Endothelial cell of umbilical vein (primary cell): Measurements from ENCODE around the gene PTPN13. TPM values are rescaled to one million over a fixed set of nuclear protein-coding genes. Genes with fewer than 3 reads are reported as not detected.

Experiments
- BruUV-seq: library from RNA; stranded (reverse); fragments of 400-500 nt; replicated peaks from 2 replicates; lab custom pipeline; 2021; lab: Mats Ljungman, UMichigan
- CTCF ChIA-PET: fragments of 300-600, 350-600 bp; sonication (Branson Sonifier 250); formaldehyde crosslinking; loops from one replicate; lab custom pipeline; 2021; ENCODE audit warnings: antibody characterized with exemption, inconsistent platforms; lab: Charles Lee
- POLR2A ChIA-PET: fragments of 300-600, 350-600 bp; sonication (Branson Sonifier 250); formaldehyde crosslinking; loops from one replicate; lab custom pipeline; 2021; ENCODE audit warnings: antibody characterized with exemption, inconsistent platforms; lab: Charles Lee
- DNase-seq: peaks from one replicate; pipeline ENCODE4 v3.0.0-alpha.2; 2011; ENCODE audit warnings: low read depth, low spot score
- FAIRE-seq: peaks from 2 replicates; lab custom pipeline; 2011; peaks lifted over from hg19 to GRCh38; lab: Jason Lieb, UNC
- H2AFZ ChIP-seq: 2 replicates; pipeline ENCODE4 v1.6.0; 2012; ENCODE audit warnings: low read depth, low read length, control low read depth, inconsistent platforms
- H3K27ac ChIP-seq: 2 replicates; pipeline ENCODE4 v1.5.1; 2011; ENCODE audit warnings: low read depth, mild to moderate bottlenecking, control low read depth, low read length, moderate library complexity; ENCODE audit not compliant: insufficient read depth
- H3K27me3 ChIP-seq, 2 experiments: 2 replicates each; pipeline versions ENCODE4 v1.6.0 to v1.6.1; 2011; ENCODE audit warnings: low read length in 2 of 2, mixed read lengths in 1 of 2; ENCODE audit not compliant: control insufficient read depth in 2 of 2, insufficient read depth in 2 of 2
- H3K36me3 ChIP-seq, 2 experiments: 2 replicates in 1 of 2; 3 replicates in 1 of 2; pipeline ENCODE4 v1.5.1; 2011; ENCODE audit warnings: low read length in 2 of 2, mild to moderate bottlenecking in 1 of 2, moderate library complexity in 1 of 2; ENCODE audit not compliant: control insufficient read depth in 2 of 2, insufficient read depth in 2 of 2; ENCODE audit errors: extremely low read depth in 1 of 2
- H3K4me1 ChIP-seq: 3 replicates; pipeline ENCODE4 v1.5.1; 2011; ENCODE audit warnings: mild to moderate bottlenecking, low read length; ENCODE audit not compliant: control insufficient read depth, insufficient read depth; ENCODE audit errors: extremely low read depth
- H3K4me2 ChIP-seq: 2 replicates; pipeline ENCODE4 v1.6.1; 2011; ENCODE audit warnings: low read length, control low read depth, mixed read lengths; ENCODE audit not compliant: insufficient read depth
- H3K4me3 ChIP-seq, 3 experiments: fragments of 200-600 bp in 1 of 3; sonication (generic), shearing (Covaris generic) in 1 of 3; replicated peaks in 1 of 3; 2 replicates each; pipeline ENCODE4 v1.5.1; 2011 to 2016; ENCODE audit warnings: control low read depth in 3 of 3, low read length in 3 of 3, mild to moderate bottlenecking in 2 of 3, inconsistent platforms in 1 of 3, low read depth in 1 of 3, moderate library complexity in 1 of 3; ENCODE audit not compliant: insufficient read depth in 1 of 3
- H3K79me2 ChIP-seq: 2 replicates; pipeline ENCODE4 v1.6.0; 2012; ENCODE audit warnings: low read length, inconsistent platforms; ENCODE audit not compliant: control insufficient read depth, insufficient read depth
- H3K9ac ChIP-seq: replicated peaks from 2 replicates; pipeline ENCODE3; 2011; ENCODE audit warnings: low read length, control low read depth; ENCODE audit not compliant: insufficient read depth; ENCODE audit errors: extremely low read depth
- H3K9me1 ChIP-seq: replicated peaks from 3 replicates; pipeline ENCODE4 v1.6.0; 2011; ENCODE audit warnings: mild to moderate bottlenecking, low read length; ENCODE audit not compliant: control insufficient read depth, insufficient read depth; ENCODE audit errors: extremely low read depth
- H3K9me3 ChIP-seq: replicated peaks from 2 replicates; pipeline ENCODE4 v1.5.1; 2012; ENCODE audit warnings: low read length, inconsistent platforms; ENCODE audit not compliant: control insufficient read depth, insufficient read depth
- H4K20me1 ChIP-seq: replicated peaks from 2 replicates; pipeline ENCODE3; 2011; ENCODE audit warnings: mild to moderate bottlenecking, low read length; ENCODE audit not compliant: control insufficient read depth, insufficient read depth; ENCODE audit errors: extremely low read depth
- EZH2 ChIP-seq: IDR thresholded peaks from 2 replicates; pipeline ENCODE4 v1.6.1; 2012; ENCODE audit warnings: borderline replicate concordance, low read depth, mild to moderate bottlenecking, moderate library complexity, low read length, inconsistent platforms; ENCODE audit not compliant: severe bottlenecking
- FOS ChIP-seq: IDR thresholded peaks from 2 replicates; pipeline ENCODE4 v1.6.1; 2011; ENCODE audit warnings: mild to moderate bottlenecking, low read length, moderate library complexity, borderline replicate concordance; ENCODE audit not compliant: insufficient read depth
- GATA2 ChIP-seq: IDR thresholded peaks from 2 replicates; pipeline ENCODE4 v1.7.0; 2011; ENCODE audit warnings: low read depth, mild to moderate bottlenecking, moderate library complexity, mixed read lengths, low read length; ENCODE audit not compliant: insufficient read length, insufficient read depth
- JUN ChIP-seq: IDR thresholded peaks from 2 replicates; pipeline ENCODE4 v1.6.1; 2011; ENCODE audit warnings: borderline replicate concordance, low read depth; ENCODE audit not compliant: insufficient read length, insufficient read depth
- MYC ChIP-seq: IDR thresholded peaks from one replicate; pipeline ENCODE4 v1.6.1; 2011; ENCODE audit warnings: mild to moderate bottlenecking, low read depth, low read length
- POLR2A ChIP-seq: IDR thresholded peaks from 2 replicates; pipeline ENCODE4 v1.6.1; 2012; ENCODE audit warnings: low read depth, mild to moderate bottlenecking, control low read depth, low read length
- POLR2AphosphoS5 ChIP-seq: IDR thresholded peaks from 2 replicates; pipeline ENCODE4 v1.6.1; 2012; ENCODE audit warnings: low read depth, mild to moderate bottlenecking, control low read depth, low read length, moderate library complexity; ENCODE audit not compliant: insufficient read depth
- dilution Hi-C: fragments of 300-500 bp; cut with MboI; formaldehyde crosslinking; loops from one replicate; pipeline ENCODE4 v1.15.0; 2019; ENCODE audit warnings: low sequenced_read_pairs; ENCODE audit not compliant: extremely low pct_ligation_motif_present
- intact Hi-C: fragments of 100-400 bp; cut with micrococcal nuclease; formaldehyde crosslinking; loops from one replicate; pipeline ENCODE4 v1.10.0; 2022
- polyA plus RNA-seq, 4 experiments: library from polyadenylated mRNA; depleted of rRNA in 3 of 4; stranded (reverse) in 3 of 4; unstranded in 1 of 4; fragments of >200 nt; gene quantifications; 2 replicates each; pipeline versions ENCODE4 v1.2.1 to v1.2.3, GENCODE V29; 2011 to 2012; ENCODE audit warnings: missing spikeins in 1 of 4
- total RNA-seq: library from RNA; stranded (reverse); gene quantifications from 2 replicates; pipeline ENCODE4 v1.2.3, GENCODE V29; 2021
- TF ChIP-seq, protein P1 (sequence below), 2 donors: IDR thresholded peaks; 1 replicate in 1 of 2; 2 replicates in 1 of 2; pipeline ENCODE4 v1.5.1; 2011; ENCODE audit warnings: low read length in 2 of 2, mild to moderate bottlenecking in 2 of 2, moderate library complexity in 2 of 2, control low read depth in 1 of 2, inconsistent platforms in 1 of 2, low read depth in 1 of 2; ENCODE audit not compliant: insufficient read depth in 1 of 2; ENCODE audit errors: extremely low read depth in 1 of 2
- TF ChIP-seq, protein P2 (sequence below): IDR thresholded peaks from 2 replicates; pipeline ENCODE4 v1.6.1; 2011; ENCODE audit not compliant: insufficient read depth, insufficient read length

Gene PTPN13
- total and polyA plus RNA-seq, 2 donors (not counting 3 experiments of a cell fraction or from before 2014, with no cell fraction given): 0.69 to 2.9 TPM

DNA sequence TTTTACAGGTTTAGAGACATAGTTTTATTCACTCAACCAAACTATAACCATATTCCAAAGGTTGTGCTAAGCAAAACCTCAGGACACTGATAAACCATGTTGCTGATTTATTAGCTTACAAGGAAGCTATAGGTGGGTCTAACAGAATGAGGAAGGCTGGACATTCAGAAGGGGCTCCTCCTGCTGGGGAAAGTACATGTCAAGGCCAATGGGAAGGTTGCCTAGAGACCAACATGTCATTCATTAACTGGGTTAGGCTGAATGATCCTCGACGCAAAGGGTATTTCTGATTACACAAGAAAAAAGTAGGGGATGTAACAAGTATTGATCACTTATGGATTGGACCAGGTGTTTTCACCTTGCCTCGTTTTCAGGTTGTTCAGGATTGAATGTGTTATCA lies 224.7 kb downstream of the PTPN13 start:
- Histone ChIP-seq H3K4me2 (no peak overlapping the region), H3K9me1 (no peaks in the 10 kb centered on the region), H3K9ac (no peak overlapping the region), H3K27ac (no peak overlapping the region), H3K79me2 (no peaks in the 10 kb centered on the region), H2AFZ (no peak overlapping the region), H3K4me3 (no peak overlapping the region), H4K20me1 (no peaks in the 10 kb centered on the region), H3K36me3 (no peaks in the 10 kb centered on the region), H3K9me3 (no peaks in the 10 kb centered on the region), H3K27me3 (no peaks in the 10 kb centered on the region), H3K4me1 (peaks cover 7% of the 10 kb centered on the region)
- CTCF ChIA-PET: interaction anchor here (1.1 to 1.6 kb wide), 3 partner anchors 13 to 320 kb away, joined by 4 to 6 read pairs (median 5); no protein-coding TSS in a partner anchor
- POLR2A ChIA-PET: no interaction called here
- BruUV-seq: no TSS peak
- no peak for TF ChIP-seq FOS
- TF ChIP-seq POLR2AphosphoS5: no peak
- TF ChIP-seq, protein P1, sequence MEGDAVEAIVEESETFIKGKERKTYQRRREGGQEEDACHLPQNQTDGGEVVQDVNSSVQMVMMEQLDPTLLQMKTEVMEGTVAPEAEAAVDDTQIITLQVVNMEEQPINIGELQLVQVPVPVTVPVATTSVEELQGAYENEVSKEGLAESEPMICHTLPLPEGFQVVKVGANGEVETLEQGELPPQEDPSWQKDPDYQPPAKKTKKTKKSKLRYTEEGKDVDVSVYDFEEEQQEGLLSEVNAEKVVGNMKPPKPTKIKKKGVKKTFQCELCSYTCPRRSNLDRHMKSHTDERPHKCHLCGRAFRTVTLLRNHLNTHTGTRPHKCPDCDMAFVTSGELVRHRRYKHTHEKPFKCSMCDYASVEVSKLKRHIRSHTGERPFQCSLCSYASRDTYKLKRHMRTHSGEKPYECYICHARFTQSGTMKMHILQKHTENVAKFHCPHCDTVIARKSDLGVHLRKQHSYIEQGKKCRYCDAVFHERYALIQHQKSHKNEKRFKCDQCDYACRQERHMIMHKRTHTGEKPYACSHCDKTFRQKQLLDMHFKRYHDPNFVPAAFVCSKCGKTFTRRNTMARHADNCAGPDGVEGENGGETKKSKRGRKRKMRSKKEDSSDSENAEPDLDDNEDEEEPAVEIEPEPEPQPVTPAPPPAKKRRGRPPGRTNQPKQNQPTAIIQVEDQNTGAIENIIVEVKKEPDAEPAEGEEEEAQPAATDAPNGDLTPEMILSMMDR (IDR thresholded peaks at IDR 0.05; ENCODE audit: extremely low read depth in 1 of 2, insufficient read depth in 1 of 2, low read depth in 1 of 2, low read length in 2 of 2): no peak
- no peak for TF ChIP-seq MYC
- no peak for TF ChIP-seq JUN
- TF ChIP-seq, protein P2, sequence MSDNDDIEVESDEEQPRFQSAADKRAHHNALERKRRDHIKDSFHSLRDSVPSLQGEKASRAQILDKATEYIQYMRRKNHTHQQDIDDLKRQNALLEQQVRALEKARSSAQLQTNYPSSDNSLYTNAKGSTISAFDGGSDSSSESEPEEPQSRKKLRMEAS: no peak
- TF ChIP-seq GATA2: no peak
- TF ChIP-seq POLR2A: no peak
- TF ChIP-seq EZH2: no peak
- dilution Hi-C loops: no loop called here
- intact Hi-C loops: loop anchor here (5.0 kb wide), 1 partner anchor 322 kb away; no protein-coding TSS in a partner anchor
- FAIRE-seq: no peak
- DNase-seq: peak; percentile 3
